HS-27A (cell line): ENCODE measurements around the gene TEKT5.
"Not testable (repeated sequence)": the region's sequence is repeated elsewhere in the genome, so short reads cannot be mapped to it uniquely, and the experiment has no call there.

Source experiments
- DNase-seq: peaks from one replicate; pipeline ENCODE4 v3.0.0-alpha.2; 2012; ENCODE audit warnings: low read depth, missing footprints

TEKT5 gene

GRCh38 chr16:10633429-10633828 lies 61.3 kb downstream of the TEKT5 start:
- DNase-seq: not testable (repeated sequence)

DNA sequence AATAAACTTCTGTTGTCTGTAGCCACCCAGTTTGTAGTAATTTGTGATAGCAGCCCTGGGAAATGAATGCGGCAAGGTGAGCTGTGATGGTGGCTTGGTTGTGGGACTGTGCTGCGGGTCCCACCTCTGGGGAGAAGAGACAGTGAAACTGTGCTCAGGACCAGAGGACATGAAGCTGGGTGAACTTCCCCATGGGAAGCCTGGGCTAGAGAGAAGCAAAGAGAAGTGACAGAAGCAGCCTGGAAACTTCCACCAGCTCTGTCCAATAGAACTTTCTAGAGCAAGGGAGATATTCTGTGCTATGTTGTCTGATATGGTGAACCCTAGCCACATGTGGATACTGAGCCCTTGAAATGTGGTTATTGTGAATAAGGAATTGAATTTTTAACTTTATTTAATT lies 62.8 kb downstream of the TEKT5 start:
- DNase-seq: no peak

GRCh38 chr16:10629592-10629963 lies 65.2 kb downstream of the TEKT5 start:
- no peak for DNase-seq

GRCh38 chr16:10625595-10626357 lies 69.0 kb downstream of the TEKT5 start:
- DNase-seq: no peak

DNA sequence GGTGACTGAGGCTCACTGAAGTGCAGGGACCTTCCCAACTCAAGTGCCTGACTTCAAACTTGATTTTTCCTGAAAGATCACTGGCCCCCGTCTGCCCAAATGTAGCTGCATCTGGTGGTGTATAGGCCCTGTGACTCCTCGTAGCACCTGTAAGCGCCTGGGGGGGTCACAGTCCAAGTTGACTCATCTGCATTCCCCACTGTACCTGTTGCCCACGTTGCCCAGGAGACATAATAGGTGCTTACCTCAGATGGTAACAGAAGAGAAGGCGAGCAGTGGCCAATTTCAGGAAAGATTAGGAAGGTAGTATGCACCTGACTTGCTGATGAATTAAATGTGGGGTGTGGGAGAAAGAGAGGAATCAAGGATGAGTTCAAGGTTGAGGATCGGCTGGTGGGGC lies 70.2 kb downstream of the TEKT5 start:
- DNase-seq: no peak

DNA sequence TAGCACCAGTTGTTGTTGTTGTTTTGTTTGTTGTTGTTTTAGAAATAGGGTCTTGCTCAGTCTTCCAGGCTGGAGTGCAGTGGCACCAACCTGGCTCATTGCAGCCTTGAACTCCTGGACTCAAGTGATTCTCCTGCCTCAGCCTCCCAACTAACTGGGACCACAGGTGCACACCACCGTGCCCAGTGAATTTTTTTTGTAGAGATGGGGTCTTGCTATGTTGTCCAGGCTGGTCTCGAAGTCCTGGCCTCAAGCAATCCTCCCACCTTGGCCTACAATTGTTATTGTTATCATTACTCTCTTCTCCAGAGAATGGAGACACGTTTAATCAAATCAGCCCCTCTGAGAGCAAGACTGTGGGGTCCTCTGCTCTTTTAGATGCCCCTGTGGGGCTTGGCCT lies 71.7 kb downstream of the TEKT5 start:
- DNase-seq: no peak

DNA sequence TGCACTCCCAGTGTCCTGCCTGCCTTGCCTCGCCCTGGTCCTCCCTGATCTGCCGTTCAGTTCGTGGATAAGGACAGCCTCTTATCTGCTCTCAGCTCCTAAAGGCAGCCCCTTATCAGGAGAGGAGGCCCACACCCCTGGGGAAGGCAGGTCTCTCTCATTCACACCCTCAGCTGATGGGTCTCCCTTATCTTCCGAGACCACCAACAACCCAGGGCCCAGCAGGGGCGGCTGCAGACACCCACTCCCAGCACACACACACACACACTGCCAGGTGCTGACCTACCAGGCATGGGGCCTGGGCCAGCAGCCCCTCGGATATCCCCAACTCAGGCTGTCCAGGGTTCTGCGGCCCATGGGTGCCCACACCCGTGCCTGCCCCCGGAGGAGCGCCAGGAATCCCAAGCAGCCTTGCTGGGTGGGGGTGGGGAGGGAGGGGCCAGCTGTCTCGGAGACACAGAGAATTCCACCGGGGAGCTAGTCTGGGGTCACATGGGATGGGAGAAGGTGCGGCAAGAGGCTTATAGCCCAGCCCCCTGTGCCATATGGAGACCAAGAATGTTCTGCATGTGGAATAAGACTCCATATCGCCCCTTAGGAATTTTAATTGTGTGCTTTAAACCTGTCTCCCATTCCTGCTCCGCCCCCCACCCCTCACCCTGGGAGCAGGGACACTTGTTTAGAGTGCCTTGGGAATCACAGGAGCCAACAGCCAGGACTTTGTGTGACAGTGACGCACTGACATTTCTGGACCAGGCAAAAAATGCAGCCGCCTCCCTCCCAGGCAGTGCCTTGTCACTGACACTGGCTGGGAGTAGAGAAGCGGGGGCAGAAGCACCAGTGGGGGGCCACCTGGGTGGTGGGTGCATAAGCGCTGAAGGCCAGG lies 72.5 kb downstream of the TEKT5 start:
- no peak for DNase-seq

DNA sequence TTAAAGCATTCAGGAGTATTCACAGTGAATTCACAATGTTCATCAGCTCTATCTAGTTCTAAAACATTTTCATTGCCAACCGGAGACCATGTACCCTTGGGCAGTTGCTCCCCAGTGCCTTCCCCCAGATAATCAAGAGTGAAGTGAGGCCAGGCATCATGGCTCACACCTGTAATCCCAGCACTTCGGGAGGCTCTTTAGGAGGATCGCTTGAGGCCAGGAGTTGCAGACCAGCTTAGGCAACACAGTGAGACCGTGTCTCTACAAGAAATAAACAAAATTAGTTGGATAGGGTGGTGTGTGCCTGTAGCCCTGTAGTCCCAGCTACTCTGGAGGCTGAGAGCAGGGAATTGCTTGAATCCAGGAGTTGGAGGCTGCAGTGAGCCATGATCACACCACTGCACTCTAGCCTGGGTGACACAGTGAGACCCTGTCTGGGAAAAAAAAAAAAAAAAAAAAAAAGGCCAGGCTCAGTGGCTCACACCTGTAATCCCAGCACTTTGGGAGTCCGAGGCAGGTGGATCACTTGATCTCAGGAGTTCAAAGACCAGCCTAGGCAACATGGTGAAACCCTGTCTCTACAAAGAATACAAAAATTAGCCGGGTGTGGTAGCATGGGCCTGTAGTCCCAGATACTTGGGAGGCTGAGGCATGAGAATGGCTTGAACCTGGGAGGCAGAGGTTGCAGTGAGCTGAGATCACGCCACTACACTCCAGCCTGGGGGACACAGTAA lies 73.3 kb downstream of the TEKT5 start:
- not testable (repeated sequence) for DNase-seq

DNA sequence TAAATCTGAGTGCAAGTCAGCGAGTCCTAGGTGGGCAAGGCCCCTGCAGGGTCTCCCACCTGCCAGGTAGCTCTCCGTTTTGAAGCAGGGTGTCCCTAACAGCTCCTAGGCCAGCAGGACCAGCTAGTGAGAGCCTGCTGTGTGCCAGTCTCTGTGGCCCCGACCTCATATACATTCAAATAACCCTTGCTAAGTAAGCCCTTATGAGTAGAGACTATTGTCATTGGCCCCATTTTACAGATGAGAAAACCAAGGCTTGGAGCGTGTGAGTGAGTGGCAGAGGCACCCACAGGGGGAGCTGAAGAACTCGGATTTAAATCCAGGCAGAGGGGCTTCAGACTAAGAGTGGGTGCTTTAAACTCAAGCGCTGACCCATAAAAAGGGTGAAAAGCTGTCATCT lies 74.6 kb downstream of the TEKT5 start:
- DNase-seq: no peak

GRCh38 chr16:10619271-10619849 lies 75.4 kb downstream of the TEKT5 start:
- DNase-seq: no peak

- no peak for DNase-seq
Measured at GRCh38 chr16:10618710-10619209, 76.0 kb downstream of the TEKT5 start.

GRCh38 chr16:10617662-10618420 lies 76.9 kb downstream of the TEKT5 start:
- no peak for DNase-seq

GRCh38 chr16:10616756-10617640 lies 77.7 kb downstream of the TEKT5 start:
- DNase-seq: no peak

DNA sequence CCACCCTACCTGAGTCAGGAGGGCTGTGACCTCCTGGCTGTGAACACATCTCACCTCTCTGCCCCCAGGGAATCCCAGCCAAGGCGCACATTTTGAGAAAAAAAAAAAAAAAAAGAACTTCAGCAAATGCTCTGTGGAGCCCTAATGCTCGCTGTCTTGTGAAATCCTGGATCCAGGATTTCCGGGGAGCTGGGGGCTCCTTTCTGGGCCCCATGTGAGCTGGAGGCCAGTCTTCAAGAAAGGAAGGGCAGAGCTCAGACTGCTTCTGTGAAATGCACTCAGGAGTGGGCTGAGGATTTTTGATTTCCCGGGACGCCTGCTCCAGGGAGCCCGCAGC lies 78.3 kb downstream of the TEKT5 start:
- DNase-seq: no peak

DNA sequence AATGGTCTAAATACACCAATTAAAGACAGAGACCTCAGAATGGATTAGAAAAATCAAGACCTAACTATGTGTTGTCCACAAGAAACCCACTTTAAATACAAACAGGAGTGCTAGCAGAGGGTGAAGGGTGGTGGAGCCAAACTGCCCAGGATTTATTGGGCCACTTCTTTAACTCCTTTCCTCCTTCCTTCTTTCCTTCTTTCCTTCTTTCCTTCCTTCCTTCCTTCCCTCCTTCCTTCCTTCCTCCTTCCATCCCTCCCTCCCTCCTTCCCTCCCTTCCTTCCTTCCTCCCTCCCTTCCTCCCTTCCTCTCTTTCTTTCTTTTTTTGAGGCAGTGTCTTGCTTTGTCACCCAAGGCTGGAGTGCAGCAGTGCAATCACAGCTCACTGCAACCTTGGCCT lies 80.0 kb downstream of the TEKT5 start:
- no peak for DNase-seq

- no peak for DNase-seq
Measured at GRCh38 chr16:10613785-10614485, 80.8 kb downstream of the TEKT5 start.

DNA sequence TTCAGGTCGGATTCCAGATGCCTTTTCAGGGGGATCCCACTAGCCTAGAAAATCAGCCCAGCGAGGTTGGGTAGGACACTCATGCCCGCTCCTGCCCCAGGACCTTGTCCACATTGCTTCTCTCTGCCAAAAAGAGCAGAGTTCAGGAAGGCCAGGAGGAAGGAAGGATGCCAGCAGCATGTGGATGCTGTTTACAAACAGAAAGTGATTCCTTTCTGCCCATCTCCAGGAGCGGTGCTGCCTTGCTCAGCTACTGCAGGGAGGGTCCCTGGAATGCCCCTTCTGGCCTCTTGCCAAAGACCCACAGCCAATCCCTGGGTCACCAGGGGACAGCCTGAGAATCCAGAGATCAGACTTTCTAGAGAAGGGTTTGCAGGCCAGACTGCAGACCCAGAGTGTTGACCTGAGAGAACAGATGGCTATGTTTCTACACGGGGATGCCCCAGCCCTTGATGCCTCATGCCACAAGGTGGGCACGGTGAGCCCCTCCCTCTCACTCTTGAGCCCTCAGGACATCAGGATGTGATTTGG lies 82.0 kb downstream of the TEKT5 start:
- DNase-seq: no peak

DNA sequence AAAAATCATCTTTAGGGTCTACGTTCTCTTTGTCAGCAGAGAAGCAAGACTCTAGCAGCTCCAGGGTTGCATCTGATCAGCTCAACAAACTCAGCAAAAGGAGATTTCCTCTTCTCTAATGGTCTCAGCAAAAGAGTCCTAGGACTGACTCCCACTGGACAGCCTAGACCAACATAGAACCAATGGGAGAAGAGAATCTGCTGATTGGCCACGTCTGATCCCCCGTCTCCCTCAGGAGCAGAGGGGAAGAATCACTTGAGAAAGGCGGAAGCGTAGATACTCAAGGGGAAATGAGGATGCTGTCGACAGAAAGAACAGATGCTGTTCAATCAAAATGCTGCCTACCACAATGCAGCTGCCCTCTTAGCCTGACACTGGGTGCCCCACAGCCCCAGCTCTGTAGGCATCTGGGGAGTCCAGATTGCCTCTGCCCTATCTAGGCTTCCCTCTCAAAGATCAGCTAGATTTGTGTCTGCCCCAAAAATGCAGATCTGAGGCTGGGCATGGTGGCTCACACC lies 82.8 kb downstream of the TEKT5 start:
- DNase-seq: no peak

GRCh38 chr16:10610499-10611184 lies 84.1 kb downstream of the TEKT5 start:
- no peak for DNase-seq
